Activated T-cell treated with anti-CD3 and anti-CD28 coated beads, Interleukin-2, amount 50 U/mL, for 72 hours (primary cell): ENCODE data around the gene SLC16A12. TPM values are rescaled to one million over a fixed set of nuclear protein-coding genes. Genes with fewer than 3 reads are reported as not detected.
A peak's percentile ranks its signal among the peaks of the same experiment; 100 is the strongest.
"Not testable (repeated sequence)": the region's sequence is repeated elsewhere in the genome, so short reads cannot be mapped to it uniquely, and the experiment has no call there.

Experiments
- ATAC-seq, 2 donors: fragments of 150-1000 bp; cut with Tn5 transposase; replicated peaks in 1 of 2; 2 replicates each; pipeline ENCODE4 v1.10.0; 2021; ENCODE audit warnings: moderate library complexity in 2 of 2, mild to moderate bottlenecking in 1 of 2
- DNase-seq, 2 donors: peaks; one replicate each; pipeline ENCODE4 v3.0.0; 2021 to 2022; ENCODE audit warnings: mixed read lengths in 1 of 2
- H3K27ac Mint-ChIP-seq: one replicate; pipeline ENCODE4 v1.8.0; 2022; ENCODE audit warnings: mild to moderate bottlenecking, moderate library complexity, mixed read lengths
- H3K27me3 Mint-ChIP-seq: one replicate; pipeline ENCODE4 v1.8.0; 2022; ENCODE audit warnings: low read depth, mixed read lengths
- H3K36me3 Mint-ChIP-seq, 2 donors: one replicate each; pipeline ENCODE4 v1.8.0; 2022; ENCODE audit warnings: mixed read lengths in 2 of 2, mild to moderate bottlenecking in 1 of 2; ENCODE audit not compliant: insufficient read depth in 2 of 2
- H3K4me1 Mint-ChIP-seq: one replicate; pipeline ENCODE4 v1.8.0; 2022; ENCODE audit warnings: low read depth, mixed read lengths
- H3K4me3 Mint-ChIP-seq, 2 donors: one replicate each; pipeline ENCODE4 v1.8.0; 2022; ENCODE audit warnings: mild to moderate bottlenecking in 2 of 2, mixed read lengths in 2 of 2, moderate library complexity in 2 of 2
- H3K9me3 Mint-ChIP-seq, 2 donors: one replicate each; pipeline ENCODE4 v1.8.0; 2022; ENCODE audit warnings: mixed read lengths in 2 of 2
- total RNA-seq, 2 donors: library from RNA; stranded (reverse); gene quantifications; one replicate each; pipeline ENCODE4 v1.2.3, GENCODE V29; 2022

The SLC16A12 gene
- total RNA-seq, 2 donors from 2014 or later = not detected

DNA sequence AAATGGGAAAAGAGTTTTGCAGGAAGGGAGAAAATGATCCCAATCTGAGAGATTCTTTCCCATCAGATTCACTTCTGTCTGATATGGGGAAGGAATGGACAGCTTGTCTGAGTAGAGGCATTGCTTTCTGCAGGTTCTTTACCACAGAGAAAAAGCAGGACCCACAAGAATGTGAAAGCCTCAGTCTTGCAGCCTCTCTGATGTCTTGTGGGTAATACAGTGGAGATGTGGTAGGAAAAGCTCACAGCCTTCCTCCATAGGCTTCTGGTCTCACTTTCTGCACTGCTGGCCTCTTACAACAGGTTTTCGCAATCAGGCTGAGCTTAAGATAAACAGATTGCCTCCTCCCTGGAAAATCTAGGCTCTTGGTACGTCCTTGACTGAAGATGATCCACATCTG lies 142.4 kb downstream of the SLC16A12 start:
- ATAC-seq (peak in 1 of 2 donors; percentile 47), DNase-seq (no peak)
- Mint-ChIP-seq H3K4me3 (peak overlapping the region; percentile 77 to 87), H3K27ac (no peak overlapping the region), H3K27me3 (no peaks in the 10 kb centered on the region), H3K4me1 (peaks cover 28% of the 10 kb centered on the region), H3K36me3 (no peaks in the 10 kb centered on the region), H3K9me3 (no peaks in the 10 kb centered on the region)

DNA sequence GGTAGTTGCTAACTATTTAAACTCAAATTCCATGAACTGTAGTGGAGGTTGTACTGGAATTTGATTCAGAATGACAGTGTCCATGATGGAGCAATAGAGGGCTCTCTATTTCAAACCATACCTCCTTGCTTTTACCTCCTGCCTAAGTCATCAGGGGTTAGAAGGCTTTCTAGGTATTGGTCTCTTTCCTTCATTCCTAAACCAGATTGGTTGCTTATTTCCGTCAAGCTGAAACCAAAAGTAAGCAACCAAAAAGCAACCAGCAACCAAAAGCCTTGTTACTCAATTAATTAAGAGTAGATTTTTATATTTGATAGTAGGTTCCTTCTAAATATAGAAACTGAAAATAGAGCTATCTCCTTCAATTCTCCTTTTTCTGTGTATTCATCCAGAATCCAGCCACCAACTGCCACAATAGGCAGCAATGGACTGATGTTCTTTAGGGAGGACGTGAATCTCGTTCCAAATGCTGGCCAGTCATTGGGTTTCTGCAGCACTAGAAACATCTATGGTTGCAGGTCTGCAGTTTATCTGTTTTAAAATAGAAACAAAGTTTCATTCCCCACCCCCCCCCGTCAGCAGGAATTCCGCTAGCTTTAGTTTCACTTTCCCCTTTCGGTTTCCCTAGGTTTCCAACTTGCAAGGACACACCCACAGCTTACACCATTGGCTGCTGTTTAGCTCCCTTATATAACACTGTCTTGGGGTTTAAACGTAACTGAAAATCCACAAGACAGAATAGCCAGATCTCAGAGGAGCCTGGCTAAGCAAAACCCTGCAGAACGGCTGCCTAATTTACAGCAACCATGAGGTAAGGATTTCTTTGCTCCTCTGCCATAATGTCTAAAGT lies 143.3 kb downstream of the SLC16A12 start, which contains the start of gene IFIT1:
Gene IFIT1 (plus strand): TSS at position 717 of the 850 bp plus-strand sequence. CDS start 90 bp downstream, at position 807.
- peak within 1 kb of the TSS; percentile 73 for H3K27ac Mint-ChIP-seq
- no peaks in the 10 kb centered on the region for H3K36me3 Mint-ChIP-seq
- ATAC-seq = peak; percentile 88 to 89
- H3K27me3 Mint-ChIP-seq = no peaks in the 10 kb centered on the region
- H3K4me3 Mint-ChIP-seq = peak within 1 kb of the TSS; percentile 77 to 87
- no peak for DNase-seq
- no peaks in the 10 kb centered on the region for H3K9me3 Mint-ChIP-seq
- H3K4me1 Mint-ChIP-seq = peaks cover 25% of the 10 kb centered on the region

- not testable (repeated sequence) for H3K36me3 Mint-ChIP-seq, ATAC-seq, H3K27ac Mint-ChIP-seq, H3K4me3 Mint-ChIP-seq, H3K9me3 Mint-ChIP-seq, H3K27me3 Mint-ChIP-seq, DNase-seq
- peaks cover 25% of the 10 kb centered on the region for H3K4me1 Mint-ChIP-seq
Observed at GRCh38 chr10:89391226-89391576, 144.2 kb downstream of the SLC16A12 start.

DNA sequence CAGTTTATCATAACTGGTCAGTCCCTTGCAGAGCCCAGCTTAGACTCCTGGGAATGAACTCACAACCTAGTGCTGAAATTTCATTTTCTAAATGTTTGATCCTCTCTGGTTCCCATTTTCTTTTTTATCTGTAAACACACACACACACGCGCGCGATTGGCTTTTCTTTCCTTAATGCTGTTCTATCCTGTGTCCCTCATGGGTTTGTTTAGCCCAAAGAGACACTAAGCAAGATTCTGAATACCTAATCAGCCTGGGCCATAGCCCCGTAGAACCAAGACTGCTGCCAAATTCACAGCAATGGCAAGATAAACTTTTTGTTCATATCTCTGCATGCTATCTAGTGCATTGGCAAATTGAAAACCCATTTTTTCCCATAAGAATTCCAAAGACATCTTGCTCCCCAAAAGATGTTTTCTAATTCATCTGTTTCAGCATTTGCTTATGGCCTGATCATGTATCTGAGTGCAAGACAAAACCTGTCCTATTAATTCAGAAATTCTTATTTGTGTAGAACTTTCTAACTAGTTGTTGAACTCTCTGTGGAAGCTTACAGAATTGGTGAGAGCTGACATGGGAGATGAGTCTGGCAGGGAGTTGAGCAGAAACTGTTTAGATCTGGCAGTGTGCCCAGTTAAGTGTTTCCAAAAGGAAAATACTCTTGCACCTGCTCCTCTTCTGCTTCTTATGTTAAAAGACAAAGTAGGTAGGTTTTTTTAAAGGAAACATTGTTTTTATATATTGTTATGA lies 144.7 kb downstream of the SLC16A12 start:
- H3K4me3 Mint-ChIP-seq = no peak overlapping the region
- no peaks in the 10 kb centered on the region for H3K27me3 Mint-ChIP-seq
- no peak for DNase-seq
- H3K9me3 Mint-ChIP-seq = no peaks in the 10 kb centered on the region
- H3K27ac Mint-ChIP-seq = no peak overlapping the region
- ATAC-seq = no peak
- H3K36me3 Mint-ChIP-seq = no peaks in the 10 kb centered on the region
- peaks cover 25% of the 10 kb centered on the region for H3K4me1 Mint-ChIP-seq

DNA sequence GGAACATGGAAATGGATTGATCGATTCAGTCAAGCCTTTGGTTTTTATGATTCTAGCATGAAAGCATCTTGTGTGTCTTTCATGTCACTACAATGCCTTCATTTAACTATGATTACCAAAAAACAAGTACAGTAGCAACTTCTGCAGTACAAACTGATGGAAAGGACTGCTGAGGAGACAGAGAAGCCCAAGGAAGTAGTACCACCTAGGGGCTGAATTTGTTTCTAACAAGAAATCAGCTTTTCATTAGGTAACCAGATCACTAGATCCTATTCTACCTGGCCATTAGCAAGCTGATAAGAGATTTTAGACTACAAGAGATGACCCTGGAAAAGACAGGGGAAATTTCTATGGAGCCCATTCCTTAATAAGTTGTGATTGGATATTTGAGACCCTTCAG lies 146.1 kb downstream of the SLC16A12 start:
- Mint-ChIP-seq H3K36me3 (no peaks in the 10 kb centered on the region), H3K9me3 (no peaks in the 10 kb centered on the region), H3K4me1 (peaks cover 19% of the 10 kb centered on the region), H3K27me3 (no peaks in the 10 kb centered on the region), H3K4me3 (no peak overlapping the region), H3K27ac (no peak overlapping the region)
- DNase-seq (no peak), ATAC-seq (no peak)

DNA sequence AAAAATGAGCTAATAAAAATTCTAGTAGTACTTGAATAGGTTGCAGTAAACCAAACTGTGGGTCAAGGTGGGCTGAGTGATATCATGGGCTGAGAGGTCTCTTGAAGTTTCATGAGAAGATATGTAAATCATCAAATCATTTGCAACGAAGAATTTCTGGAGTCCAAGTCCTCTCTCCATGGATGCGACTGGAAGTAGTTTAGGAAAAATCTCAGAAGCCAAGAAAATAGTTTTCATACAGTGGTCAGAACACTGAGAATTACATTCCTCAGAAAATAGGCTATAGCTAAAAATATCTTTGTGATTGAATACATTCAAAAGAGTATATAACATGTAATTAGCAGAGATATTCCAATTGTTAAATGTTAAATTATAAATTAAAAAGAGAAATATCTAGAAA lies 146.6 kb downstream of the SLC16A12 start:
- no peaks in the 10 kb centered on the region for H3K36me3 Mint-ChIP-seq
- no peak overlapping the region for H3K27ac Mint-ChIP-seq
- DNase-seq (no peak), ATAC-seq (no peak)
- no peaks in the 10 kb centered on the region for H3K27me3 Mint-ChIP-seq
- H3K4me3 Mint-ChIP-seq = no peak overlapping the region
- H3K4me1 Mint-ChIP-seq = peaks cover 19% of the 10 kb centered on the region
- H3K9me3 Mint-ChIP-seq = no peaks in the 10 kb centered on the region

DNA sequence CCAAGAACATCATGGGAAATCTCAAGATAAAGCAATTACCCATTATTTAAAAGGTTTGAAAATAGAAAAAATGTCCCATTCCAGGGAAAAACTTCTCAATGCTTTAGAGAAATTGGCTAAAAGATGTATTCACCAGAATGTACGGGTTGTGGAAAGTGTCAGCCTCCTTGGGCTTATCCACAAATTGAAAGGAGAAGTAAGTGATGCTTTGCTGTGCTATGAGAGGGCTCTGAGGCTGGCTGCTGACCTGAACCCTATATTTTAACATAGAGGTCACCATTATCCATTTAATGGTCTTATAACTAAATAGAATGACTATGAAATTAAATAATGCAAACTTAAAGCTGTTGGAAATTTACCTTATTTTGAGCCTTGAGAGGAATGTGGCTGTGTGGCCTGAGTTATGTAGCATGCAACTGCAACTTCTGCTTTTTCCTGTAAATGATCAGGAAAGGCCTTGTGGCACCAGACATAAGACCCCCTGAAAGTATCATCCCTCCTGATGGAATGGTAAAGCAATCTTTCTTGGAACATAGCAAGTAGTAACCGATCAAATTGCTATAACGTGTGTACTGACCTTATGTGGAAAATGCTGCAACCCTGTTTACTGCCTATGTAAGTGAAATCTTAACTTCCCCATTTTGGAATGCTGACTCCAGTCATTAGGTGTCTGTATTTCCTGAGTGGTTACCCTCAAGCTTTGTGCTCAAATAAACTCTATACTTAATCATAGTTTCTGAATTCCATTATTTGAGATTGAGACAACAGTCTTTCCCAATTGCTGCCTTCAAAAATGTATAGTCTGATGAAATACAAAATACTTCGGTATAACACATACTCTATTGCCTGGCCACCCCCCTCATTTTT lies 150.7 kb downstream of the SLC16A12 start:
- H3K27me3 Mint-ChIP-seq = no peaks in the 10 kb centered on the region
- peaks cover 9% of the 10 kb centered on the region for H3K4me1 Mint-ChIP-seq
- no peaks in the 10 kb centered on the region for H3K36me3 Mint-ChIP-seq
- H3K4me3 Mint-ChIP-seq = no peak overlapping the region
- H3K27ac Mint-ChIP-seq = no peak overlapping the region
- DNase-seq = no peak
- no peaks in the 10 kb centered on the region for H3K9me3 Mint-ChIP-seq
- ATAC-seq = no peak

GRCh38 chr10:89382757-89383156 lies 152.6 kb downstream of the SLC16A12 start:
- Mint-ChIP-seq H3K36me3 (no peaks in the 10 kb centered on the region), H3K4me3 (no peak overlapping the region), H3K4me1 (peaks cover 9% of the 10 kb centered on the region), H3K27me3 (no peaks in the 10 kb centered on the region), H3K27ac (no peak overlapping the region), H3K9me3 (no peaks in the 10 kb centered on the region)
- no peak for DNase-seq
- peak; percentile 72 to 80 for ATAC-seq

Other genes starting within 250 kb of the SLC16A12 start
- gene IFIT2, start 233.5 kb downstream of the SLC16A12 start, total RNA-seq = 10 to 100 TPM; 10.8 to 36.0 TPM
- 10 to 100 TPM in 1 of 2 donors, 1 to 10 TPM in 1; 6.7 to 19.5 TPM for gene IFIT3, start 207.6 kb downstream of the SLC16A12 start, total RNA-seq
- gene IFIT1B, start 157.5 kb downstream of the SLC16A12 start, total RNA-seq = not detected
- 1 to 10 TPM in 1 of 2 donors, under 1 TPM in 1; 0.79 to 2.7 TPM for gene IFIT1, start 143.0 kb downstream of the SLC16A12 start, total RNA-seq
- 10 to 100 TPM in 1 of 2 donors, 1 to 10 TPM in 1; 6.6 to 10.2 TPM for gene IFIT5, start 121.0 kb downstream of the SLC16A12 start, total RNA-seq
- 1 to 10 TPM; 1.6 to 5.3 TPM for gene PANK1, start 109.6 kb upstream of the SLC16A12 start, total RNA-seq
- 10 to 100 TPM; 54.0 to 58.4 TPM for gene KIF20B, start 166.0 kb upstream of the SLC16A12 start, total RNA-seq